Measurements from ENCODE around the gene TATDN2.
"Not testable (repeated sequence)": the region's sequence is repeated elsewhere in the genome, so short reads cannot be mapped to it uniquely, and the experiment has no call there.

TATDN2 gene

DNA sequence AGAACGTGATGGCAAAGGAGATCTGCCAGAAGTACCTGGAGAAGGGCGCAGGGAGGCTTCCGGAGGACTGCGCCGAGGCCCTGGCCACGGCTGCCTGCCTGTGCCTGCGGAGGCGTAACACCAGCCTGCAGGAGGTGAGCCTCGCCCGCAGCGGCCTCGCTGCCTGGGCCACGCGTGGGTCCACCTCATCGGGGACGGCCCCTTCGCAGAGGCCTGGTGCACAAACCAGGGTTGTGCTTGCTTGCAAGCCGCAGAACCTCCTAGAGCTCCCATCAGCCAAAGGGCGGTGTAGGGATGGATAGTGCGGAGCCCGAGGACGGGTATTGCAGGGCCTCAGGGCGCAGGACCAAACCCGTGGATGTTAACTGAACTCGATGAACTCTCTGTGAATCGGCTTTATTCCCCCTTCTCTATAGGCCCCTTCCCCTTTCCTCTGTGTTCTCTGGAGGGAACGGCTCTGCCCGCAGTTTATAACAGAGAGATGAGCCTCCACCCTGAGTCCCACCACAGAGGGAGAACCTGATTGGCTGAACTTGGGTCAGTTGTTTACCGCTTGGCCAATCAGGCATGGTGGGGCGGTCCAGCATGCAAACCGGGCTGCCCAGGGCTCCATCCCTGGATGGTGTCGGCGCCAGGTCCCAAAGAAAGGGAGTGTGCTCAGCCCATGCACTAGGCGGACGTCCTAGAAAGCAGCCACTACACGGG is 13.6 kb upstream of the TATDN2 start:
- no peak for DNase-seq

DNA sequence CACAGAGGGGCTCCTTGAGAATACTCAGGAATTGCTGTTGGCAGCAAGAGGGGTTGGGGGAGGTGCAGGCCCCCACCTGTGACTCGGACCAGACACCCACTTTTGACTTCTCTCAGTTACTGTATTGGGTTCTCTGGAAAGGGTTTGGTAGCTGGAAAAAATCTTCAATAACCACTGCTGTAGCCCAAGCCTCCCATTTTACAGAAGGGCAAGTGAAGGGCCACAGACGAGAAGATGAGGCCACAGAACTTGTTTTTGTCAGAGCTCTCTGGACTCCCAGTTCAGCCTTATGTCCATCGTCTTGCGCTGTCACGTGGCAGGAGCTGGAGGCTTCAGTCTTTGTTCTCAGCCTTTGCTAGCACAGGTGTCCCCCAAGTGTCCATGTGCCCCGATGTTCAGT is 12.7 kb upstream of the TATDN2 start:
- no peak for DNase-seq

DNA sequence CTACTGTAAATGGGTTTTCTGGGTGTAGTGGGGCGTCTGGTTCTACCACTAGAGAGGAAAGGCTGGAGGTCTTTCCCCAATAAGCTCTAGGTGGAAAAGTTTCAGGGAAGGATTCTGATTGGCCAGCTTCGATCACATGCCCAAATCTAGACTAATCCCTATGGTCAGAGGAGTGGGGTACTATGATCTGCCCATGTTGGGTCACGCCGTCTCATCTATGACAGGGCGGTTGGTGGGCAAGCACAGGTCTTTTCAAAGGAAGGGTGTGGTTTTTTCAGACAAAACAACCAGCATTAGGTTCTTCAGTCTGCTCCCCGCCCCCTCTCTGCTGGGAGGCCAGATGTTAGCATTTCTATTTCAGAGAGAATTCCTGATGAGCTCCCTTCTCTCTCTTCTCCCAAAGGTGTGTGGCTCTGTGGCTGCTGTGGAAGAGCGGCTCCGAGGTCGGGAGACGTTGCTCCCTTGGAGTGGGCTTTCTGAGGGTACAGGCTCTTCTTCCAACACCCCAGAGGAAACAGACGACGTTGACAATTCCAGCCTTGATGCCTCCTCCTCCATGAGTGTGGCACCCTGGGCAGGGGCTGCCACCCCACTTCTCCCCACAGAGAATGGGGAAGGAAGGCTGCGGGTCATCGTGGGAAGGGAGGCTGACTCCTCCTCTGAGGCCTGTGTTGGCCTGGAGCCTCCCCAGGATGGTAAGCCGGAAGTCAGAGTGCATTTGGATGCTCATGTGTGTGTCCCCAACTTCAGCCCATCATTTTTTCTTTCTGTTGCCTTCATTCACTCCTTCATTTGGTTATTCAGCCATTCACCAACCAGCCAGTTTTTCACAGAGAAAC is 9.7 kb upstream of the TATDN2 start:
- DNase-seq = no peak

DNA sequence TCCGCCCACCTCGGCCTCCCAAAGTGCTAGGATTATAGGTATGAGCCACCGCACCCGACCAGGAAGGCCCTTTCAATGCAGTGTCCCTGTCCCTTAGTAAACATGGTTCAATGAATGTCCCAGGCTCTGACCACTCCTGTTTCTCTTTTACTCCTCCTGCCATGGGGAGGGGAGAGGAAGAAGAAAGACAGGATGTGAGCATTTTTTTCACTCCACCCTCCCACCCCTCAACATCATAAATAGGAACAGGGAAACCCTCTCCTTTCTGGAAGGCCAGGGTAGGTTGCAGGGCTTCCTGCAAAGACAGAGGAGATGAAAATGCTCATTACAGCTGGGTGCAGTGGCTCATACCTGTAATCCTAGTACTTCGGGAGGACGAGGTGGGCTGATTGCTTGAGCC is 7.5 kb upstream of the TATDN2 start:
- no peak for DNase-seq

DNA sequence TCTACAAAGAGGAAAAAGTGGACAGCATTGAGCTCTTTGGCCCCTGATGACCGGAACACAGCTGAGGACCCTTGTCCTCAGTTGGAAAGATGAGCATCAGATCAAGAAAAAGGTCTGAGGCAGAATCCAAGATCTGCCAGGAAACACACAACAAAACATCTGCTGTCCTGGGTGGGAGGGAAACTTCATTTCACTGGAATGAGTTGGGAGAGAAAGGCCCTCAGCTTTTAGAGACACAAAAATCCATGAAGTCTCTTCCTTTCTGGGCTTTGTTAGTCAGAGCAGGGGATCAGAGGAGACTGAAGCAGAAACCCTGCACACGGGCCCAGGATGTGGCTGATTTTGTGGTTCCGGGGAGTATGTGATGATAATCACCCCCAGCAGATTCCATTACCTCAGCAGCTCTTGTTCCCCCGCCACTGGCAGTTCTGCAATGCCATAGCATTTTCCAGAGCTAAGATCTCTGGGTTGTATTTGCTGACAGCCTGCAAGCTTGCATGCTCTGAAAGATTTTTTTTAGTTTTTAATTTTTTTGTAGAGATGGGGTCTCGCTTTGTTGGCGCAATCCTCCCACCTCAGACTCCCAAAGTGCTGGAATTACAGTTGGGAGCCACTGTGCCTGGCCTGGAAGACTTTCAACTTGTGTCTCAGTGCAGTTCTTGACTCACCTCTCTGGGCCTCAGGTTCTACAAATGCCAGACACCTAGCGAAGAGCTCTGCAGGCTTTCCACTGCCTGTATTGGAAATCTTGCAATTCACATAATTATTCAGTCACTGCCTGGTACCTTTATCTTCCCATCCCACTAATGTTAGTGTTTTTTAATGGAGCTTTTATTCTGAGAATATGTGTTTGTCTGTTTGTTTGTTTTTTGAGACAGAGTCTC is 5.8 kb upstream of the TATDN2 start:
- no peak for DNase-seq

DNA sequence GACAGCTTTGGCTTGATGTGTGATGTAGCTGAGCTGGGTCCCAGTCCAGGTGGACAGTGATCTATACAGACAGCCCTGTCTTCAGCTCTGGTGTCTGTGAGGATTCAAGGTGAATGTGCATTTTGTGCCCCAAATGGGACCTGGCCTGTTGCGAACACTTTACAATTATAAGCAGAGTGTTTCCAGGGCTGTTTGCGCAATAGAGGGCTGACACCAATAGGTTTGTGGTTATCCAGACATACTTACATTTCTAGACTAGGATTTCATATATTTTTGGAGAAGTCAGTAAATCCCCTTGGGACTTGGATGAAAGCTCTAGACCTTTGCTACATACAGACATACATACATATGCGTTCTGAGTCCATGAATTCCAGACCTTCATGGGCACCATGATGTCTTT is 4.2 kb upstream of the TATDN2 start:
- DNase-seq = no peak

DNA sequence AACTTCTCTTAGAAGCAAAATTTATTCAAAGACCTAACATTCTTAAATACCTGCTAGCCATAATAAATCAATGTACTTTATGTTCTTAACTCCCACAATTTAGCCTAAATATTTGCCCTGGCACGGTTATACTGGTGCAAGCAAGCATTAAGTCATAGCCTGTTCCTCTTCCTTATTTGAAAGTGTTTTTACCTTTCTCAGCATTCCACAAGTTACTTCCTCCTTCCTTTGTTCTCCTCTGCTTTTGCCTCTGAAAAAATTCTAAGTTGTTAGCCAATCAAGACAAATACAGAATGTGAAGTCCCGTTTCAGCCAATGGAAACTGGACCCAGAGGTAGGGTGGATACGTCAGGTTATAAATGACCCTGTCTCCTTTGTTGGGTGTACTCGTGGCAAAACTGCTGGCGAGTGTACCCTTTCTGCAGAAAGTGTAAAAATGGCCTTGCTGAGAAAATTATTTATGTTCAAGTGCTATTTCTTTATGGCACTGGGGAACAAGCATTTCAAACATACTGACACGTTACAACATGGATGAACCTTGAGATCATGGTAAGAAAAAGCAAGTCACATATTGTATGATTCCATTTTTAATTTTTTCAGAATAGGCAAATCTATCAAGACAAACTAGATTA is 3.1 kb upstream of the TATDN2 start:
- DNase-seq = no peak

DNA sequence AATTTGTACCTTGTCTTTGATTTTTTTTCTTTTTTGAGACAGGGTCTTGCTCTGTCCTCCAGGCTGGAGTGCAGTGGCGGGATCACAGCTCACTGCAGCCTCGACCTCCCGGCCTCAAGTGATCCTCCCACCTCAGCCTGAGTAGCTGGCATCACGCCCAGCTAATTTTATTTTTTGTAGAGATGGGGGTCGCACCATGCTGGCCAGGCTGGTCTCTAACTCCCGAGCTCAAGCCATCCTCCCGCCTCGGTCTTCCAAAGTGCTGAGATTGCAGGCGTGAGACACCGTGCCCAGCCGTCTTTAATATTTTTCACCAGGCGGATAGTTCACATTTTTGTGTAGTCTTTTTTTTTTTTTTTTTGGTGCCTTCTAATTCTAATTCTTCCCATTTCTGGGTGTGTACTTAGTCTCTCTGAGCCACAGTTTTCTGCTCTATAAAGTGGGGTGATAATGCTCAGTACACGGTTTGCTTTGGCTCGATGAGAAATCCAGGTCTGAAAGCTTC is 528 bp upstream of the TATDN2 start:
- DNase-seq = peak; percentile 19

DNA sequence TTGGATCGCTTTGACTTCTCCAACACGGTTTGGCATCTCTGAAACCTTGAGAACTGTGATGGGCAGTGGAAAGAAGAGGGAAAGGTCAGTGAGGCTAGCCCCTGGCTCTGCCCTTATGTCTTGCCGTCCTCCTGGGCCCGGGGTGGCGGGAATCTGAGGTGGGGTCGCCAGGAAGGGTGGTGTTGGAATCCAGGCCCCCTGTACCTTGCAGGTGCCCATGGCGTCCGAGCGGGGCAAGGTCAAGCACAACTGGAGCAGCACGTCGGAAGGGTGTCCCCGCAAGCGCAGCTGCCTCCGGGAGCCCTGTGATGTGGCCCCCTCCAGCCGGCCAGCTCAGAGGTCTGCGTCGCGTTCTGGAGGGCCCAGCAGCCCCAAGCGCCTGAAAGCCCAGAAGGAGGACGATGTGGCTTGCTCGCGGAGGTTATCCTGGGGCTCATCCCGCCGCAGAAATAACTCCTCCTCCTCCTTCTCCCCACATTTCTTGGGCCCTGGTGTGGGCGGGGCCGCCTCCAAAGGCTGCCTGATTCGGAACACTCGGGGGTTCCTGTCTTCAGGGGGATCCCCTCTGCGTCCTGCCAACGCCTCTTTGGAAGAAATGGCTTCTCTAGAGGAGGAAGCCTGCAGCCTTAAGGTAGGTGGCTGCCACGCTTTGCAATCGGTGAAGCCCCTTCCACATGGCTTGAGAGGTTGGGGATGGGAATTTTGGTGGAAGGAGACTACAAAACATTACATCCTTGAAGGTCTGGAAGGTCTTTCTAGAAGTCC is 907 bp downstream of the TATDN2 start:
- peak; percentile 47 for DNase-seq

DNA sequence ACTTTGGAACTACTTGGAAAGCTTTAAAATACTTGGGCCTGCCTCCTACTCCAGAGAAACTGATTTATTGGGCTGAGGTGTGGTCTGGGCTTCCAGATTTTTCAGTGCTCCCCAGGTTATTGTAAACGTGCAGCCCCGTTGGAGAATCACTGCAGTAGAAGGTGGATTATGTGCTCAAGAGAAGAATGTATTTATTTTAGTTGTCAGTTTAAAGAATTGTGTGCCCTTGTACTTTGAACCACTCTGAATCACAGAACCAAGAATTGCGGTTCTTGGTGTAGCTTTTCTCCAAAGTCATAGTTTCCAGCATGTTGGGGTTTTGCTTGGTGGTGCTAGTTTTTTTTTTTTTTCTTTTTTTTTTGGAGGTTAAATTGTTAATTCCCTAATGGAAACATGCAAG is 1.6 kb downstream of the TATDN2 start:
- no peak for DNase-seq

DNA sequence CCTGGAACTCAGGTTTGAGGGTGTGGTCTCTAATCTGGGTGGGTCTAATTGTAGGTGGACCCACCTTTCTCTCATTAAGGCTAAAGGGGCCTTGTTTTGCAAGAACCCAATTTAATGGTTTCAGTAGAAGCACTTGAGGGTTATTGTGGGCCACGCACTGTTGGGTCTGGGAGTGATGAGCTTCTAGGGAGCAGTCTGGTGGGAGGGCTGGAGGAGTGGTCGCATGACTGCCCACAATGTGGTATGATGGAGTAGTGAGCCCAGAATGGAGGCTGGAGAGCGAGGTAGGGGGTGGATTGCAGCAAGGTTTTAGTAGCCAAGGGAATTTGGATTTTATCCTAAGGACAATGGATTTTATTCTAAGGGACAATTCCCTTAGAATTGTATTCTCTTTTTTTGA is 2.7 kb downstream of the TATDN2 start:
- no peak for DNase-seq

DNA sequence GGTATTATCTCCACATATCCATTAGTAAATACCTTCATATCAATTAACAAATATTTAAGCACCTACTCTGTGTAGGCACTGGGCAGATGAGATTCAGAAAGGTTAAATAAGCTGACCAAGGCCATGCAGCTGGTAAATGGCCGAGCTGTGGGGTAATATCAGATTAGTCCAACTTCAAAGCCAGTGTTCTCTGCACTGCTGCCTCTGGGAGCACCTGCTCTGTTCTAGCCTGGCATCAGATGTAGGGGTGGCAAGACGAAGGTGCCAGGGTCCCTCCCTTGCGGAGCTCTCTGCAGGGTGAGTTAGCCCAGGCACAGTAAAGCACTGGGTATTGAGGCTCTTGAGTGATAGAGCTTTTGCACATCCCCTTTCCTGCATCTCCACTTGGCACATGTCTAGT is 5.5 kb downstream of the TATDN2 start:
- DNase-seq = no peak

DNA sequence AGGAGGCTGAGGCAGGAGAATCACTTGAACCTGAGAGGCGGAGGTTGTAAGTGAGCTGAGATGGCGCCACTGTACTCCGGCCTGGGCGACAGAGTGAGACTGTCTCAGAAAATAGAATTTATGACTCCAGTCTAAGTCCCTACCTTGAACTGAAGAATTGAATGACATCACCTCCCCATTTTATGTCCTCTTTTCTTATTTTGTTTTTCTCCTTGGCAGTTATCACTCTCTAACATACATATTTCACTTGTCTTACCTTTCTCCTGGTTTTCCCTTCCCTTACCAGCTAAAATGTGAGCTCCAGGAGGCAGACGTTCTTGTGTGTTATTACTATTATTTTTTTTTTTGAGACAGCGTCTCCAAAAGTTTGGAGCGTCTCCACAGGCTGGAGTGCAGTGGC is 7.6 kb downstream of the TATDN2 start:
- DNase-seq = no peak

DNA sequence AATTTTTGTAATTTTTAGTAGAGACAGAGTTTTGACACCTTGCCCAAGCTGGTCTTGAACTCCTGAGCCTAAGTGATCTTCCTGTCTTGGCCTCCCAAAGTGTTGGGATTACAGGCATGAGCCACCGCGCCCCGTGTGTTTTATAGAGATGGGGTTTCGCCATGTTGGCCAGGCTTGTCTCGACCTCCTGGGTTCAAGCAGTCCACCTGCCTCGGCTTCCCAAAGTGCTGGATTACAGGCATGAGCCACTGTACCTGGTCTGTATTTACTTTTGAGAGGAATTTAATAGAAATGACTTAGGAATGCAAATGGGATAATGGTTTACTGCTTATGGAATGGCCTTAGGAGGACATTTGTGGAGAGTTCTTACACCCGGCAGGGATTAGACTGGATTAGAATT is 10.8 kb downstream of the TATDN2 start:
- DNase-seq = no peak

DNA sequence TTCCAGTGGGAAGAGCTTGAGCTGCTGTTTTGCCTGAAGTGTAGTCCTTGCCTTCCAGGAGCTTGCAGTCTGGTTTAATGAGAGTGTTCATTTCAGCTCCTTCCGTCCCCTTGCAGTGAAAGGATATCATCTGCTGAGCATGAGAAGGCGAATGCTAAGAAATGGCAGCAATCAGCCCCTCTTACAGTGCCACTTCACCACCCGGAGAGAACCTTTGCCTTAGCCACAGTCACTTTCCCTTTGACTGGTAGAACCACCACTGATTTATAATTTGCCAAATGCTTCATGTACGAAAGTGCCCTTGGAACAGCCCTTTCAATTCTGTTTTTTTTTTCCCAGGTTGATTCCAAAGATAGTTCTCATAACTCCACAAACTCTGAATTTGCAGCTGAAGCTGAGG is 11.5 kb downstream of the TATDN2 start:
- DNase-seq = no peak

DNA sequence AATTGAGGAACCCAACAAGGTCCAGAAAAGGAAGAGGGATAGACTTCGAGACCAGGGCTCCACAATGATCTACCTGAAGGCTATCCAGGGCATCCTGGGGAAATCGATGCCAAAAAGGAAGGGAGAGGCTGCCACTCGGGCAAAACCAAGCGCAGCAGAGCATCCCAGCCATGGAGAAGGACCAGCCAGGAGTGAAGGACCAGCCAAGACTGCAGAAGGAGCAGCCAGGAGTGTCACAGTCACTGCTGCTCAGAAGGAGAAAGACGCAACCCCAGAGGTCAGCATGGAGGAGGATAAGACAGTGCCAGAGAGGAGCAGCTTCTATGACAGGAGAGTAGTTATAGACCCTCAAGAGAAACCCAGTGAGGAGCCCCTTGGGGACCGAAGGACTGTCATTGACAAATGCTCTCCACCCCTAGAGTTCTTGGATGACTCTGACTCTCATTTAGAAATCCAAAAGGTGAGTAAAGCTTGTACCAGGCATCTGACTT is 12.0 kb downstream of the TATDN2 start:
- no peak for DNase-seq

DNA sequence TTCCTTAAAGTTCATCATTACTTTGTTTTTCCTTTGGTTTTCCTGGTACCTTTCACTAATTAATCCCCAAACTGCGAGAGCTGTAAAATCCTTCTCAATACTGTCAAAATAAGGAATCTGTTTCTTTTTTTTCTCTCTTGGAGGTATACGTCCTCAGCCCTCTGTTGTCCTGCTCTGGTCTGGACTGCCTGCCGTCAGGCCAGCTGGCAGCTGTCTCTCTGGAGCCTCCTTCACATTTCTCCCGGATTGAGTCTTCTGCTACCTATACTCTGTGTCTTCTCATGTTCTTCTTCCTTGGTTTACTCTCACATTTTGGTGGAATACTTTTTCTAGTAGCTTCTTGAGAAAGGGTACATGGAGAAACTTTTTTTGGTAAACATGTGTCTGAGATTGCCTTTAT is 13.8 kb downstream of the TATDN2 start:
- no peak for DNase-seq

DNA sequence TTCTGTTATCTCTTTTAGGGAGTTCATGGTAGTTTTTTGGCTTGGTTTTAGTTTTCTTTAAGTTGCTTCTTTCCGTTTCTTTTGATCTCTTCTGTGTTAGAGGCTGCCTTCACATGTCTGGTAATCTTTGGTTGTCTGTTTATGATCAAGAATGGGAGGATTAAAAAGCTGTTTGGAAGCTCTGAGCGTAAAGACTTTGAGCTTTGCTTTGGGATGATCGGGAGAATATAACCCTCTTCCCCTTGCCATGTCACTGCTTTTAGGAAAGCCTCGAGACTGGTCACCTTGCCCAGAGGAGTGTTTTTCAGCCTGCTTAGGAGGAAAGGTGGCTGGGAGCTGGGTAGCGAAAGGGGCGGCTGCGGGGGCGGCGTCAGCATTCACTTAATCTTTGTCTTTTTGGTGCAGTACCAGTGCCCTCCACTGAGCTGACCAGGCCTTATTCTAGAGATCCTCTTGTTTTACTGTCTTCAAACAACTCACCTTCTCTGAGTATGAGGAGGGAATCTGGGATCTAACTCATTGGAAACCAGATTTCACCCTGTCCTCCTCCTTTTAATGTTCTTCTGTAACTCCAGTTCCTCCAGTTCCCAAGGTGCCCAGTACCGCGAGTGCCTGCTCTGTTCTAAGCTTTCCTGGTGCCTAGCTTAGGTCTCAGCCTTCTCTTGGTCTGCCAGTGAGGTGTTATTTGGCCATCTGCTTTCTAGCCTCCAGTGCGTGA is 15.5 kb downstream of the TATDN2 start:
- DNase-seq = peak; percentile 35

DNA sequence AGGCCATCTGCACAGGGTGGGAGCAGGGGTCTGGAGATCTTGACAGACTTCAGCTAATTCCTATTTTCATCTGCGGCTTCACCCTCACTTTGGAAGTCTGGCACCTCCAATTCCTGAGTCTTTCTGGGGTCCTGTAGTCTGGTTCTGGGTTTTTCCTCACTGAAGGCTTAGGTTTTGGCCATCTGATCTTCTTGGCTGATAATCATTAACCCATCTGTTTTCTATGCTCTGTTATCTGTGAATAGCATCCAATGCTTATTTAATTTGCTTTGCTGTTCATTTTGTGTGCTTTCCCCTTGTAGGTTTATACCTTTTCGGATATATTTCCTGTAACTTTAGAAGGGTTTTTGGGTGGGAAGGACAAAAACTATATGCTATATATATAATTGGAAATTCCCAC is 17.6 kb downstream of the TATDN2 start:
- no peak for DNase-seq

DNA sequence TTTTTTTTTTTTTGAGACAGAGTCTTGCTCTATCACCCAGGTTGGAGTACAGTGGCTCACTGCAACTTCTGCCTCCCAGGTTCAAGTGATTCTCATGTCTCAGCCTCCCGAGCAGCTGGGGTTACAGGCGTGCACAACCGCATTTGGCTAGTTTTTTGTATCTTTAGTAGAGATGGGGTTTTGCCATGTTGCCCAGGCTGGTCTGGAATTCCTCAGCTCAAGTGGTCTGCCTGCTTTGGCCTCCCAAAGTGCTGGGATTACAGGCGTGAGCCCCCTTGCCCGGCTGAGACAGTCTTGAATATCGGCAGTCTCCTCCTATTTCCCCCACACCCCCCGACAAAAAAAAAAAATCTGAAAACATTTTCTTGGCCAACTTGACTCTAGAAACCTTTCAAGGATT is 18.7 kb downstream of the TATDN2 start:
- not testable (repeated sequence) for DNase-seq

DNA sequence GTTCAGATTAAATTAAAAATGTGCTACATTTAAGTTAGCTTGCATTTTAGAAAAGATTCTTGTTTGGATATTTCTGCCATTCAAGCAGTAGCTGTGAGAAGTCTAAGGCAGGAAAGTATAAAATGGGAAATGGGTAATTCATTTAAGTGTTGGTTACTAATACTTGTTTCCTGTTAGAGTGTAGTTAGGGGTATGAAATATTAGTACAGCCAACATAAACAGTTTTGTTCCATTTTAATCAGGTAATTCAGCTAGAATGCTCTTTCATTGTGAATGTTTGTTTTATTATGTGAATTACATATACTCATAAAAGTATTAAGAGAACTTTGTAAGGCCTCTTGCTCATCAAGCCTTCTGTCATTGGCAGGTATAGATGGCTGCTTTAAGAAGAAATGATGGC is 19.9 kb downstream of the TATDN2 start:
- DNase-seq = no peak

Data from right kidney (tissue), 1 donor.